Inferior parietal cortex (tissue), 1 donor: Measurements from ENCODE around the gene RGS13.
"Not testable (repeated sequence)": the region's sequence is repeated elsewhere in the genome, so short reads cannot be mapped to it uniquely, and the experiment has no call there.

Experiments
- DNase-seq: peaks from one replicate; pipeline ENCODE4 v3.0.0-alpha.2; 2016; ENCODE audit errors: extremely low spot score

RGS13 gene

GRCh38 chr1:192675716-192676115, 39.8 kb downstream of the RGS13 start:
- DNase-seq: no peak

DNA sequence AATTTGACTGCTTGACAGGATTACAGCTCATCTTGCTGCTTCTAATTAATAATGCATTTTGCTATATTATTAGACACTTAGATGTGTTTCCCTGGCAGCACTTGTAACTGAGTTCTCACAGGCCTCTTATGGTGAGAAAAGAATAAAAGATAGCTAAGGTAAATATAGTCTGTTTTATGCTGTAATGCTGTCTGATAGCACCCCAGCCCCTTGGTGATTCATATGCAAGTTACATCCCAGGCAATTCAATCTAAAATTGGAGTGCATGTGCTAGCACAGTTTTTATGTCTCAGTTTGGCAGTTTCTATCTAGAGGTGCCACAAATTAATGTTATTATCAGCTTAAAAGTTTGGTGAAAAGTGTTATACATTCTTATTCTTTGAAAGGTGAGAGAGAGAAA, 42.2 kb downstream of the RGS13 start:
- no peak for DNase-seq

DNA sequence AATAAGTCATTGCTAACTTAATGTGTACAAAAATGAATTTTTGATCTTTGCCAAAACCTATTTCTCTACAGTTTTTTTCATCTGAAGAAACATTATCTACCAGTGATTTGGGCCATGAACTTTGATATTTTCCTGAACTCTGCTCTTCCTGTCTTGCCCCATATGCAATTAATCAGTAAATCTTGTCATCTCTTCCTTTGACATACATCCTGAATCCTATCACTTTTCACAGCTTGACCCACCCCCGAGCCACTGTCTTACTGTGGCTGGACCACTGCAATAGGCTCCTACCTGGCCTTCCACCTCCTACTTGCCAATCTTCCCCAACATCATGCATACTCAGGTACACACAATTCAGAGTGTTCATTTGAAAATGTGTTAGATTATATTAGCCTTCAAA, 46.4 kb downstream of the RGS13 start:
- no peak for DNase-seq

GRCh38 chr1:192683081-192683480, 47.1 kb downstream of the RGS13 start:
- not testable (repeated sequence) for DNase-seq

- DNase-seq: no peak
These were observed 53.5 kb downstream of the RGS13 start for GRCh38 chr1:192689459-192689858.

DNA sequence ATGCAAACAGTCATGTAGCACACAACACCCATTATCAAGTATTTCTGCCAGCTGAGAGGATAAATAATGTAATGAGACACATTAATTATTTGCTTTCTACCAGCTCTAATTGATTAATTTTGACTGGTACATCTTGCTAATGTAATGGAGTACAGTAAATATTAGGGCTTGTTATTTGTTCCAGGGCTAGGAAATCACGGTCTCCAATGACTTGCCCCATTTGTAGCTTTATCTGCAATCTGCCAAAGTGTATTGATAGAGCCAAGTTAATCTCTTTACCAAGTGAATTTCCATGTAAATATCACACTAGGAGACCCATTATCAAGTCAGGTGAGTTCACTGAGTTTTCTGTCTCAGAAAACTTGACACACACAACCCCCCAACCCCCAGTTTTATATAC, 55.1 kb downstream of the RGS13 start:
- no peak for DNase-seq

DNA sequence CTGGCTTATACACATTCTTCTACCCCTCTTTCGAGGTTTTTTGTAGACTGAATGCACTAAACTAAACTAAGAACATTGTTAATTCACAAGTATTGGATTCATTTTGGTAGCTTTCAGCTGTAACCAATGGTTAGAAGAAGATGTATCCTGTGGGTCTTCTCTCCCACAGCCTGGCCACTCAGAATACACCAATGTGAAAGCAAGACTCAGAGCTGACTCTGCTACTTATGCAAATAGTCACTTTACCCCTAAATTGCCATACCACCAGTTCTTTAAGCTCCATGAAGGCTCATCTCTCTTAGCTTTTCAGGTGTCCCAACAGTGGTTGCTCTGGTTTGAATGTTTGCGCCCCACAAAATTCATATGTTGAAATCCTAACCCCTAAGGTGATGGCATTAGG, 60.1 kb downstream of the RGS13 start:
- no peak for DNase-seq

GRCh38 chr1:192697771-192698170, 61.8 kb downstream of the RGS13 start:
- no peak for DNase-seq

GRCh38 chr1:192698731-192699130, 62.8 kb downstream of the RGS13 start:
- DNase-seq: no peak

GRCh38 chr1:192700834-192701271, 64.9 kb downstream of the RGS13 start:
- no peak for DNase-seq

DNA sequence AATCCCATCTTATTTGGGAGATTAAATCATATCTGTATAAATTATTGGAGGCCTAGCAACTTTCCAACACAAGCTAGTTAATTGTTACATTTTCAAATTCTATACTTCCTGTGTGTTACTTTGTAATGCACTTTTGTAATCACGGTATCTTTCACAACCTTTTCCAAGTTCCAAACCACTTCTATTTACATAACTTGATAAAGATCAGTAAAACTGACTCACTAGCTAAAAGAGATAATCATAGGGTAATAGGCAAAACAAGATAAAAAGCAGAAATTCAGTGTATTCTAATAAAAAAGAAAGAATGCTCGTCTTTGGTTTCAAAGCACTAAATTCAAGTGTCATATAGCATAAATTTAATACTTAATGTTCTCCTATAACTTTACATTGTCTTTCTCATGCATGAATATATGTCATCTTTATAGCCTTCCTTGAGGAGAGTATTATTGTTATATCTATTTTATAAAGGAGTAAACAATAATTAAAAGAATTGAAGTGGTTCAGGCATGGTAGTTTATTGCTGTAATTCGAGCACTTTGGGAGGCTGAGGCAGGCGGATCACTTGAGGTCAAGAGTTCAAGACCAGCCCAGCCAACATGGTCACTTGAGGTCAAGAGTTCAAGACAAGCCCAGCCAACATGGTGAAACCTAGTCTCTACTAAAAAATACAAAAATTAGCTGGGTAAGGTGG, 66.4 kb downstream of the RGS13 start:
- DNase-seq: no peak

DNA sequence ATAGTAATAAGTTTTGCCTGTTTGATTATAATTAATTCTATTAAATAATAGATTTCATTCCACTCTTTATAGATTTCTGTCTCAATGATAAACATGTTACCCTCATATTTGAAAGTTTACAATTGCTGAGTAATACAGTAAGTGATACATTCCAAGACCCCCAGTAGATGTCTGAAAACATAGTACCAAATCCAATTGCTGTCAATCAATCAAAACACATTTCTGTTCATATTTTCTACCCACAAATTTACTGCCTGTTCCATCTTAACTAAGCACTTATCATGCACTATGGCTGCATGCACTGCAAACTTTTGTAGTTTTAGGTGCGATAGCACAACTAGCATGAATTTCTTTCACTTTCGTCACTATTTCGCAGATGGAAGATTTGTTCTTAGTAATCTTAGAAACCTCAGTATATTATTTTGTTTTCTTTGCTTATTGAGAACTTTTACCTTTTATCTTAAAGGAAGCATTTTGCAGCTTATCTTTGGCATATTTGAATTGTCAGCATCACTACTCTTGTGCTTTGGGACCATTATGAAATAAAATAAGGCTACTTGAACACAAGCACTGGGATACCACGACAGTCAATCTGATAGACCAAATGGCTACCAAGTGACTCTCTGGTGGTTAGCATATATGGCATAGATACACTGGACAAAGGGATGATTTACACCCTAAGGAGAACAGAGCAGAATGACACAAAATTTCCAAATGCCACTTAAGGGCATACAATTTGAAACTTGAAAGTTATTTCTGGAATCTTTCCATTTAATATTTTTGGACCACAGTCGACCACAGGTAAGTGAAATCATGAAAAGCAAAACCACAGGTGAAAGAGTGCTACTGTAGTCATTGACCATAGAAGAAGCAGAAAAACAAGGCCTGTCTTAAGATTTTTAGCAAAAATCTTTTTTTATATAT, 67.6 kb downstream of the RGS13 start:
- DNase-seq: no peak

DNA sequence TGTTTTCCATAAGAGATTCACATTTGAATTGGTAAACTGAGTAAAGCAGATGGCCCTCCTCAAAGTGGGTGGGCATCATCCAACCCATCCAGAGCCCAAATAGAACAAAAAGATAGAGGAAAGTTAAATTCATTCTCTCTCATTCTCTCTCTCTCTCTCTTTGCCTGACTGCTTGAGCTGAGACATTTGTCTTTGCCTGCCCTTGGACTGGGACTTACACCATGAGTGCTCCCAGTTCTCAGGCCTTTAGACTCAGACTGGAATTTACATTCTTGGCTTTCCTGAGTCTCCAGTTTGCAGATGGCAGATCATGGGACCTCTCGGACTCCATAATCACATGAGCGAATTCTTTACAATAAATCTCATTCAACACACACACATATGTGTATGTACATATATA, 69.6 kb downstream of the RGS13 start:
- no peak for DNase-seq

GRCh38 chr1:192706936-192707335, 71.0 kb downstream of the RGS13 start:
- no peak for DNase-seq

DNA sequence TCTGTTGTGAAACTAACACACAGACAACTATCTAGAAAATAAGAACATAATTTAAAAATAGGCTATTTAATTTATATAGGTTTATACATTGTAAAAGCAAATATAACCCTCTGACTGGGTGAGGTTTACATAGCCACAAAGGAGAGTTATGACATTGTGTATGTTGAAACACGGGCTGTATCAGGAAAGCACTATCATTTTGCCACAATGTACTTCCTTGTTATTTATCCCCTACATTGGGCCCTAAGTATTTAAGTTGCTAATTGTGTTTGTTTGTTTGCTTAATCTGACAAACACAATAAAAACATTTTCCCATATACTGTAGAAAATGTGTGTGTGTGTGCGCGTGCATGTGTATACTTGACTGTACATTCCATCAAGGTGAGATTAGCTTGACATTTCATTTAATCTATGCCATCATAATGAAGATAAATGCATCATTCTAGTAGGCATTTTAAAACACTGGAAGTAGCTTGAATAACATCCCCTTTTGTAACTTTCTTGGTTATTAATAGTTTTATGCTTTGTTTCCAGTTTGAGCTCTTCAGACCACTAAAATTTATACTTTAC, 72.1 kb downstream of the RGS13 start:
- DNase-seq: no peak

- no peak for DNase-seq
These were observed 73.6 kb downstream of the RGS13 start for GRCh38 chr1:192709544-192709943.
